Measurements from ENCODE around the gene RET. TPM values are rescaled to one million over a fixed set of nuclear protein-coding genes. Genes with fewer than 3 reads are reported as not detected.

Gene RET
- total RNA-seq, 1 experiment from 2014 or later, result not detected

GRCh38 chr10:43173120-43173519 lies 96.3 kb downstream of the RET start:
- Histone ChIP-seq H3K27ac (no peak overlapping the region), H3K9me3 (replicated peaks) (no peaks in the 10 kb centered on the region), H3K4me3 (no peak overlapping the region), H3K36me3 (peaks cover 20% of the 10 kb centered on the region), H3K27me3 (replicated peaks) (no peaks in the 10 kb centered on the region), H3K4me1 (replicated peaks) (no peaks in the 10 kb centered on the region)
- DNase-seq (ENCODE audit: low read depth in 1 of 2, low spot score in 2 of 2), result no peak

- H3K4me1 ChIP-seq (replicated peaks), result no peaks in the 10 kb centered on the region
- H3K9me3 ChIP-seq (replicated peaks), result no peaks in the 10 kb centered on the region
- no peak for DNase-seq (ENCODE audit: low read depth in 1 of 2, low spot score in 2 of 2)
- H3K27ac ChIP-seq, result no peak overlapping the region
- peaks cover 21% of the 10 kb centered on the region for H3K36me3 ChIP-seq
- no peak overlapping the region for H3K4me3 ChIP-seq
- H3K27me3 ChIP-seq (replicated peaks), result no peaks in the 10 kb centered on the region
Observed at GRCh38 chr10:43174969-43175368, 98.1 kb downstream of the RET start.

- H3K36me3 ChIP-seq, result peaks cover 19% of the 10 kb centered on the region
- no peak overlapping the region for H3K4me3 ChIP-seq
- H3K27ac ChIP-seq, result no peak overlapping the region
- no peaks in the 10 kb centered on the region for H3K4me1 ChIP-seq (replicated peaks)
- DNase-seq (ENCODE audit: low read depth in 1 of 2, low spot score in 2 of 2), result no peak
- H3K27me3 ChIP-seq (replicated peaks), result no peaks in the 10 kb centered on the region
- H3K9me3 ChIP-seq (replicated peaks), result no peaks in the 10 kb centered on the region
Observed at GRCh38 chr10:43176271-43176670, 99.4 kb downstream of the RET start.

GRCh38 chr10:43177595-43177994 lies 100.7 kb downstream of the RET start:
- no peak for DNase-seq (ENCODE audit: low read depth in 1 of 2, low spot score in 2 of 2)

More at GRCh38 chr10:43177595-43177994, 100.7 kb downstream of the RET start:
- no peaks in the 10 kb centered on the region for H3K4me1 ChIP-seq (replicated peaks)
- no peaks in the 10 kb centered on the region for H3K27me3 ChIP-seq (replicated peaks)
- peaks cover 19% of the 10 kb centered on the region for H3K36me3 ChIP-seq
- no peak overlapping the region for H3K27ac ChIP-seq
- H3K4me3 ChIP-seq, result no peak overlapping the region
- no peaks in the 10 kb centered on the region for H3K9me3 ChIP-seq (replicated peaks)

Other genes starting within 250 kb of the RET start
- gene CSGALNACT2, start 61.4 kb downstream of the RET start, total RNA-seq (2014; rRNA removed; shearing (Covaris generic)), result 3.7 and 6.7 TPM in 2 replicates
- not detected in 2 replicates for gene RASGEF1A, start 190.0 kb downstream of the RET start, total RNA-seq (2014; rRNA removed; shearing (Covaris generic))

All from SJSA1 (cell line).